ENCODE measurements around the gene IL17RA.
A peak's percentile ranks its signal among the peaks of the same experiment; 100 is the strongest.

IL17RA gene

DNA sequence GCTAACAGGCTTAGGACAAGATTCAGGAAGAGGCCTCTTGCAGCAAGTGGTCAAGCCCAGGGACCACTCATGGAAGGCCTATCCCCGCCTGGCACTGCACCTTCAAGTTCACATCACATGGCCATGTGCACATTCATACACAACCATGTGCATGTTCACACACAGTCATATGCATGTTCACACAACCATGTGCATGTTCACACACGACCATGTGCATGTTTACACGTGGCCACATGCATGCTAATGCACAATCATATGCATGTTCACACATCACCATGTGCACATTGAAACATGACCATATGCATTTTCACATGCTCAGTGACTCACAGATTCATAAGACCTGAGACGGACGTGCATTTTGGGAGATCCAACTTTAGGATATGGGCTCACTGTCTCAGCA, 28.7 kb upstream of the IL17RA start:
- TF ChIP-seq, protein P1, sequence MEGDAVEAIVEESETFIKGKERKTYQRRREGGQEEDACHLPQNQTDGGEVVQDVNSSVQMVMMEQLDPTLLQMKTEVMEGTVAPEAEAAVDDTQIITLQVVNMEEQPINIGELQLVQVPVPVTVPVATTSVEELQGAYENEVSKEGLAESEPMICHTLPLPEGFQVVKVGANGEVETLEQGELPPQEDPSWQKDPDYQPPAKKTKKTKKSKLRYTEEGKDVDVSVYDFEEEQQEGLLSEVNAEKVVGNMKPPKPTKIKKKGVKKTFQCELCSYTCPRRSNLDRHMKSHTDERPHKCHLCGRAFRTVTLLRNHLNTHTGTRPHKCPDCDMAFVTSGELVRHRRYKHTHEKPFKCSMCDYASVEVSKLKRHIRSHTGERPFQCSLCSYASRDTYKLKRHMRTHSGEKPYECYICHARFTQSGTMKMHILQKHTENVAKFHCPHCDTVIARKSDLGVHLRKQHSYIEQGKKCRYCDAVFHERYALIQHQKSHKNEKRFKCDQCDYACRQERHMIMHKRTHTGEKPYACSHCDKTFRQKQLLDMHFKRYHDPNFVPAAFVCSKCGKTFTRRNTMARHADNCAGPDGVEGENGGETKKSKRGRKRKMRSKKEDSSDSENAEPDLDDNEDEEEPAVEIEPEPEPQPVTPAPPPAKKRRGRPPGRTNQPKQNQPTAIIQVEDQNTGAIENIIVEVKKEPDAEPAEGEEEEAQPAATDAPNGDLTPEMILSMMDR (IDR thresholded peaks at IDR 0.05; ENCODE audit: borderline replicate concordance, insufficient read depth, low read depth, low read length): no peak
- no peak overlapping the region for H3K4me3 ChIP-seq (ENCODE audit: low read depth, low read length)

DNA sequence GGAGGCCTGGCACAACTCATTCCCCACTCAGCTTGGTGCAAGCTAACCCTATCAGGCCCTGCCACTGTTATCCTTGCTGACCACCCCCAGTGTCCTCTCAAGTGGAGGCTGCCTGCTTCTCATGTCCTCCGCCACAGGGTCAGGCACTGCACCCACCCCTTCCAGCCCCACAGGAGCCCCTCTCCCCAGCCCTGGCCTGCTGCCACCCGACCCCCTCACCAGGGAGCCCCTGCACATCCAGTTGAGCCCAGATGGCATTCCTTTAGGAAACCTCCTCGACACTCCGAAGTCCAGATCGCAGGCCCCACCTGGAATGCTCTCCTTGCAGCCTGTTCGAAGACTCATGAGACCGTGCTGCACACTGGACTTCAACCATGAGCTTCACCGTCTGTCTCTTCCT, 28.0 kb upstream of the IL17RA start:
- H3K4me3 ChIP-seq (ENCODE audit: low read depth, low read length): no peak overlapping the region
- TF ChIP-seq, protein P1 (IDR thresholded peaks at IDR 0.05; ENCODE audit: borderline replicate concordance, insufficient read depth, low read depth, low read length): no peak

DNA sequence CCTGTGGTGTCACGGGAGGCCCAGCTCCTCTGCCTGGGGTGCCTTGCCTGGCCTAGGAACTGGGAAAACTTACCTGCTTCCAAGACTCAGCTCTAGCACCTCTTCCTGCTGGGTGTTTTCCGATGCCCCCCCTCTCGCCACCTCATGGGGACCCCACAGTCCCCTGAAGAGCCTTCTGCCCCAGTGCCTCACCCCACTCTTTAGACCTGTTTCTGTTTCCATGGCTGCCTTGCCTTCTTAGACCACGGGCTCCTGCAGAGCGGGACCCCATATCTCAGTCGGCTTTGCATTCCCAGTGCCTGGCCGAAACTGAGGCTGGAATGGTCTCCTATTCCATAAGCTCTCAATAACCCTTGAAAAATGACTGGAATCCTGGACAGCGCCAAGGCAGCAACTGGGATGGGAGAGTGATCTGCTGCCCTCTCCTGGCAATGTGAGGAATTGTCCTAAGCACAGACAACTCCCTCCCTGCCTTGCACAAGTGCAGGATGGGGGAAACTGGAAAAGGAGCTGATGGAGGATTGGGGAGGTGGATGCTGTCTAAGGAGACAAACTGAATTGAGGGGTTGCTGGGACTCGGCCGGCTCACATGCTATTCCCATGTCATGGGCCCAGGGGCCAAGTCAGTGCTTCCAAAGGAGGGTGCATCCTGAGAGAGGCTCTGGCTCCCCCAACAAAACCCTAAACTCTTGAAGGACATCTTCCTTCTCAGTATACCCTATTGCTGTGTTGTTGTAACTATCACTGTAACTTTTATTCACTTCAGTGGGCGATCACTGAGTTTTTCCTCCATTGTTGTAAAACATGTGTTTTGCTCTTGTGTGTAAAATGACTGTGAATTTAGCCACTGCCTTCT, 26.6 kb upstream of the IL17RA start:
- TF ChIP-seq, protein P1 (IDR thresholded peaks at IDR 0.05; ENCODE audit: borderline replicate concordance, insufficient read depth, low read depth, low read length): peak; percentile 87
- no peak overlapping the region for H3K4me3 ChIP-seq (ENCODE audit: low read depth, low read length)

DNA sequence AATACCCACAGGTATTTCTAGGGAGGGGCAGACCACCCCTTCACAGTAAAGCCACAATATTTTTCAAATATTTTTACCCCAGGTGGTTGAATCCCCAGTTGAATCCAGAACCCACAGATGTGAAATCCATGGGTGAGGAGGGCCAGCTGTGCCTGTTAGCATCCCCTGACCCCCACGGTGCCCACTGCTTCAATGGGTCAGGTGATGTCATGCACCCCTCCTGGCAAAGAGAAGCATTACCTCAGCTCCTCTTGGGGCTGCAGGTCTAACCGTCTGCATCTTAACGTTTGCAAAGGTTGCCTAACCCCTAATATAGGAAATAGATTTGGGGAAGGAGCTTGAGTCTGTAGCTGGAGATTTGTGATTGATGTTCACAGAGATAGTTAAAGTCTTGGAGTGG, 24.7 kb upstream of the IL17RA start:
- H3K4me3 ChIP-seq (ENCODE audit: low read depth, low read length): no peak overlapping the region
- TF ChIP-seq, protein P1 (IDR thresholded peaks at IDR 0.05; ENCODE audit: borderline replicate concordance, insufficient read depth, low read depth, low read length): no peak

DNA sequence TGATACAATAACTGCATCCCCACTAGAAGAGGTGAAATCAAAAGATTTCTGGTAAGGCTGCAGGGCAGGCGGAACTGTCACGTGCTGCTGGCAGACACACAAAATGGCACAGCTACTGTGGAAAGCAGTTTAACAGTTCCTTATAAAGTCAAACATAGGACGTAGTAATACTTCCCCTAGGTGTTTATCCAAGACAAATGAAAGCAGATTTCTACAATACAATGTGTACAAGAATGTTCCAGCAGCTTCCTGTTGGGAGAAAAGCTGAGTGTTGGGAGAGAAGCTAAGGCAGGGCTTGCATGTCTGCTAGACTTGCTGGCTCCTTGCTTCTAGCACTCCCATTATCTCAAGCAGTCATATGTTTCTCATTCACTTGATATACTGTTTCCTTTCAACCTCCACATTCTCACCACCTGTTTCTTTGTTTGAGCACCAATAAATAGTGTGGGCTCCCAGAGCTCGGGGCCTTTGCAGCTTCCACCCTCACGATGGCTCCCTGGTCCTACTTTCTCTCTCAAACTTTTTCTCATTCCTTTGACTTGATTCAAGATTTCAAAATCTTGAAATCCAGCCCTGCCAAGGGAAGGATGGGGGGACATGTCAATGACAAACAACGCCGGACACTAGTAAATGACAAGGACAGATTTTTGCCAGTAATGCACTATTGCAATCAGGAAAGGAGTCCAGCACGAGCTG, 21.2 kb upstream of the IL17RA start:
- H3K4me3 ChIP-seq (ENCODE audit: low read depth, low read length): no peak overlapping the region
- TF ChIP-seq, protein P1 (IDR thresholded peaks at IDR 0.05; ENCODE audit: borderline replicate concordance, insufficient read depth, low read depth, low read length): no peak

DNA sequence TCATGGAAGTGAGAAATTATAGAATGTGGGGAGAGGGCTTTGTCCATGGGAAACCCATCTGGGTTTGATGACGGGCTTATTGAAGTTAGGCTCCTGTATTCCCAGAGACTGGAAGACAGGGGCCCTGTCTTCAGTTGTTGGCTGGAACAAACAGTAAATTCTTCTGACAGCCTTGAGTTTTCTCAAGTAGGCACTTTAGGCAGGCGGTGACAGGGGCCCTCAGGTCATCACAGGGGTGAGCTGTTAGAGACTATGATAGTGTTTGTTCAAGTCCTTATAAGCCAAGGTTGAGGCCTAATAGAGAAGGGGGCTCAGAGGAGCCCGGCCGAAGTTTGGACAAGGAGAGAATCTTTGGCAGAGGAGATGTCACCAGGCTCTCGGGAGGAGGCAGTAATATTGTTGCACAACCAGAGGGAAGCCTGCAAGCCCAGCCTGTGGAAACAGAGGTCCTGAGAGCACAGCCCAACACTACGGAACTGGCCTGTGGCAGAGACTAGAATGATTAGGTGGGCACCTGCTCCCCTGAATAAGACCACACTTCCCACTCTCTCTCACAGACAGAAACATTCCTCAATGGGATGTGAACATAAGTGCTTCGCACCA, 20.2 kb upstream of the IL17RA start:
- TF ChIP-seq, protein P1 (IDR thresholded peaks at IDR 0.05; ENCODE audit: borderline replicate concordance, insufficient read depth, low read depth, low read length): no peak
- H3K4me3 ChIP-seq (ENCODE audit: low read depth, low read length): no peak overlapping the region
